GM12873 (cell line): Measurements from ENCODE around the gene ZMYND8.

Source experiments
- TF ChIP-seq, protein P1 (sequence below): IDR thresholded peaks from 2 replicates; pipeline ENCODE4 v1.5.1; 2012; ENCODE audit warnings: low read depth, mild to moderate bottlenecking, moderate library complexity, low read length, control low read depth; ENCODE audit not compliant: insufficient read depth; ENCODE audit errors: missing control alignments

ZMYND8 gene

DNA sequence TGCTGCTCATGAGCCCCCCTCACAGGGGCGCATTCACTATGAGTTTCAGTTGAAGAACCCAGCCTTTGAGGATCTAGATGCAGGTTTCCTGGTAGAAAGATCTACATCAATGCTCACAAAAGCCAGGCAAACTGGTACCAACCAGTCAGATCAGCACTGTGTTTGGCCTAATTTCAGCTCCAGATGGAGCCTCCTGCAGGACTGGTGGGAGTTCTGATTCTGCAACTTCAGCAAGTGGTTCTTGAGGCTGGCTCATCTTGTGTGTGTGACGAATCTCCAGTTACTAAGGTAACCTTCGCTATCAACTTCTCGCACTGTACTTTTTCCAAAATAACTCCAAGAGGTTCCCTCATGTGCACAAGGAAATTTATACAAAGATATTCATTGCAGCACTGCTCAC is 118.8 kb downstream of the ZMYND8 start:
- TF ChIP-seq, protein P1, sequence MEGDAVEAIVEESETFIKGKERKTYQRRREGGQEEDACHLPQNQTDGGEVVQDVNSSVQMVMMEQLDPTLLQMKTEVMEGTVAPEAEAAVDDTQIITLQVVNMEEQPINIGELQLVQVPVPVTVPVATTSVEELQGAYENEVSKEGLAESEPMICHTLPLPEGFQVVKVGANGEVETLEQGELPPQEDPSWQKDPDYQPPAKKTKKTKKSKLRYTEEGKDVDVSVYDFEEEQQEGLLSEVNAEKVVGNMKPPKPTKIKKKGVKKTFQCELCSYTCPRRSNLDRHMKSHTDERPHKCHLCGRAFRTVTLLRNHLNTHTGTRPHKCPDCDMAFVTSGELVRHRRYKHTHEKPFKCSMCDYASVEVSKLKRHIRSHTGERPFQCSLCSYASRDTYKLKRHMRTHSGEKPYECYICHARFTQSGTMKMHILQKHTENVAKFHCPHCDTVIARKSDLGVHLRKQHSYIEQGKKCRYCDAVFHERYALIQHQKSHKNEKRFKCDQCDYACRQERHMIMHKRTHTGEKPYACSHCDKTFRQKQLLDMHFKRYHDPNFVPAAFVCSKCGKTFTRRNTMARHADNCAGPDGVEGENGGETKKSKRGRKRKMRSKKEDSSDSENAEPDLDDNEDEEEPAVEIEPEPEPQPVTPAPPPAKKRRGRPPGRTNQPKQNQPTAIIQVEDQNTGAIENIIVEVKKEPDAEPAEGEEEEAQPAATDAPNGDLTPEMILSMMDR, result no peak

DNA sequence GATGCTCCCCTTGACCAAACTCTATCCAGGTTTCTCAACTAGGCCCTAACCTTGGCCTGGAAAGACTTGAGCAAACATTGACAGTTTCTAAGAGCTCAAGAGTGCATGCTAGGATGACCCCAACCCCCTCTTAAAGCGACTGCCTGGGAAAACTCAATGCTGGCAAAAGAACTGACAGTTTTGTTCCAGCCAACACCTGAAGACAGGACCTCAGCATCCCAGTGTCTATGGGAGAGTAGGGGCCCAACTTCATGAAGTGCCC is 119.9 kb downstream of the ZMYND8 start:
- TF ChIP-seq, protein P1, result no peak

DNA sequence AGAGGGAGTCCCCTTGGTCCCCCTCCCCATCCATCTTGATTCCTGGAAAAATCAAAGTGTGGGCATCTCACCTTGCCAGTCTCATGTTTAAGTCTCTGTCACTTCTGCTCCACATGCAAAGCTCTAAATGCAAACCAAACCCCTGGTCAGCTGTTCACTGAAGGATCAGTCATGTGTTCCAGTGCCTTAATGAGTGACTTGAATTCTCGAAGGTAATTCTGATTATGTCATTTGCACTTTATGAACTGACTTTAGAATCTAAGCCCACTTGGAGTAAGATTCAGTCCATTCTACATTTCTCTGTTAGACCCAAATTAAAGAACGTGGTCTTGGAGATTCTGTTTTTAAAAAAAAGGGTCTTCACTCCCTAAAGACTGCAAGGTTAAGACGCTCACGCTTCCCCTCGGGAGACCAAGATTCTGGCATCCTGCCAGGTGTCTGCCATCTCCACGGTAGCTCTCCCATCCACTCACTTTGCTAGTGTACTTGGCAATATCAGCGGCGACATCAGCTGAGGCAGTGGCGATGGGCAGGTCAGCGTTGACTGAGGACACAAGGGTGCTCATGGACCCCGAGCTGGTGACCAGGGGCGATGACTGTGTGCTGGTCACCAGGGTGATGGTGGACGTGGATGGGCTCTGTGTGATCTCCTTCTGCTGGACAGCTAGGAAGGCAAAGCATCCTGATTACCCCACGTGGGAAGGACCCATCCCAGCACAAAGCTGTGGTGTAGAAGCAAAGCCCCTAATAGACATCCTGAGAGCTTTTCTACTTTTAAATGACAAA is 120.5 kb downstream of the ZMYND8 start:
- TF ChIP-seq, protein P1, result no peak

DNA sequence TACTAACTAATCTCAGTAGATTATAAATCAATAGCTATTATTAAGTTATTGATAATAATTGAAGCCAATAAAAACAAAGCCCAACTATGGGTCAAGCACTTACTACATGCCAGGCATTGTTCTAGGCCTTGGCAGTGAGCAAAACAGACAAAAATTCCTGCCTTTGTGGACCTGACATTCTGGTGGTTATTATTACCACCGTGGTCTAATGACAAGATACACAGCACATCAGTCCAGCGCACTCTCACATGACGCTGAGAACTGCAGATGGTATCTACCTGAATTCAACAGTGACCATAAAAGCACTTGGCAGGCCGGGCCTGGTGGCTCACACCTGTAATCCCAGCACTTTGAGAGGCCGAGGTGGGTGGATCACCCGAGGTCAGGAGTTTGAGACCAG is 121.4 kb downstream of the ZMYND8 start:
- TF ChIP-seq, protein P1, result no peak

DNA sequence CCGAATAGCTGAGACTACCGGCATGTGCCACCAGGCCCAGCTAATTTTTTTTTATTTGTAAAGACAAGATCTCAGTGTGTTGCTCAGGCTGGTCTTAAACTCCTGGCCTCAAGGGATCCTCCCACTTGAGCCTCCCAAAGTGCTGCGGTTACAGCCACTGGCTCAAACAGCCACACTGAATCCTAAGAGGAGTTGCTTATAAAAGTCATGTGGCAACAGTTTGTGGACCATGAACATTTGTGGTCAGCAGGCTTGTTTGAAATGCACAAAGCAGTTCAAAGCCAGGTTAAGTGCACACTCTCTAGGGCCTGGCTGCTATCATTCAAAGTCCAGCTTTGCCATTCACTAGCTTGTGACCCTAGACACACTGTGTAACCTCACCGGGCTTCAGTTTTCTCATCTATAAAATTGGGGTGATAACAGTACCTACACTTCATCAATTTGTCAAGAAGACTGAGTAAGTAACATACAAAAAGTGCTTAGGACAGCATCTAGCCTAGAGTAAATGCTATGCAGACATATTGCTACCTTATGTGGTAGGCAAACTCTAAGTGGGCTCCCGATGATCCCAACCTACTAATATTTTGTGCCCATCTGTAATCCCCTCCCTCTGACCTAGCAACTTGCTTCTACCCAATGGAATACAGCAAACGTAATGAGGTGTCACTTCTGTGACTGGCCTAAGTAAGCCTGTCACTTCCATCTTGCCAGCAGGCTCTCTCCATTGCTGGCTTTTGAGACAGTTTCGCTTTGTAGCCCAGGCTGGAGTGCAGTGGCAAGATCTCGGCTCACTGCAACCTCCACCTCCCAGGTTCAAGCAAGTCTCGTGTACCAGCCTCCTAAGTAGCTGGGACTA is 122.9 kb downstream of the ZMYND8 start:
- TF ChIP-seq, protein P1, result no peak

DNA sequence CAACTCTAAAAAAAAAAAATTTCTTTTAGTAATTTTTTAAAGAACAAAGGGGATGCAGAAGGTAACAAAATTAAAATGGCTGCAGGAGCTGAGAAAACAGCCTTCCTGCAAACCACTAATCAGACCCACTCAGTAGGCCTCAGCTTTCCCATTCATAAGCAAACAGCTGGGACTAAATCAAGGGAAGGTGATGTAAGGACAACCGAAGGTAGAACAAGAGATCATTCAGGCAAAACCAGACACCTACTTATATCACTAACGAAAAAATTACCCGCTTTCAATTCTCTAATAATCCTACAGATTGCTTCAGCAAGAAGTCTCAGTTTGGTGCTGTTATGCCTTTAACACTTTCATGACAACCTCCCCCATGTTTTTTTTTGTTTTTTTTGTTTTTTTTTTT is 124.0 kb downstream of the ZMYND8 start:
- TF ChIP-seq, protein P1, result no peak

DNA sequence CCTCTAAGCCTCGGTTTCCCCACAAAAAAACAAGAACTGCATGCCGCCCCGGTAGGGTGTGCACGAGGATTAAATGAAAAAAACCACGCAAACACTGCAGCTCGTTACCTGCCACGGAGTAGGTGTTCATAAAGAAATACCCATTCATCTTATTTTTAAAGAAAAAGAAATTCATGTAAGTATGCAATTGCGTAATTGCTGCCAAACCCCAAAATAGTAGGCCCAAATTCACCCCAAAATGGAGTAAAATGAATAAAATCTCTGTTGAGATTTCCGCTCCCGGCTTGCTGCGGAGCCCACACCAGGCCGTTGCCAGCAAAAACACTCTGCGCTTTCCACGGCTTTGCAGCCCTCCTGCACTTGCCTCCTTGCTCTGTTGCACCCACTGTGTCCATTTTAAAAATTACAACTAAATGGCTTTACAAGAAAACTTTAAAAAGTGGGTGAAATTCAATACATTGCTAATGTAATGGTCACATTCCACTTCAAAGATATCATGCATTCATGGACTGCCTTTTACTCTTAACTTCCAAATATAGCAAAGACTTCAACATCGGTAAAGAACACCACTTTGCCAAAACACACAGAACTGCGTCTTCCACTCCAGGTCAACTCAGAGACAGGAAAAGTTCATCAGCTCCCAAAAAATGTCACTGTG is 125.0 kb downstream of the ZMYND8 start:
- TF ChIP-seq, protein P1, result no peak
